GM18907 (cell line): ENCODE results near the gene TMED1.

Experiments
- ATAC-seq: cut with Tn5 transposase; IDR thresholded peaks from one replicate; pipeline ENCODE4 v1.9.1; 2021; ENCODE audit warnings: mild to moderate bottlenecking, moderate library complexity; ENCODE audit not compliant: unreplicated experiment

The TMED1 gene

GRCh38 chr19:10812902-10813404 lies 23.1 kb downstream of the TMED1 start:
- no peak for ATAC-seq

- ATAC-seq, result no peak
These were observed 23.8 kb downstream of the TMED1 start for GRCh38 chr19:10812196-10812595.

- no peak for ATAC-seq
These were observed 24.5 kb downstream of the TMED1 start for GRCh38 chr19:10811391-10812111.

GRCh38 chr19:10809651-10810285 lies 26.2 kb downstream of the TMED1 start:
- no peak for ATAC-seq

- ATAC-seq, result no peak
These were observed 26.9 kb downstream of the TMED1 start for GRCh38 chr19:10808937-10809649.

GRCh38 chr19:10805758-10806247 lies 30.2 kb downstream of the TMED1 start:
- no peak for ATAC-seq

- no peak for ATAC-seq
These were observed 30.8 kb downstream of the TMED1 start for GRCh38 chr19:10805065-10805757.

GRCh38 chr19:10803252-10803651 lies 32.8 kb downstream of the TMED1 start:
- ATAC-seq, result no peak

- no peak for ATAC-seq
These were observed 33.5 kb downstream of the TMED1 start for GRCh38 chr19:10802479-10802878.

GRCh38 chr19:10800488-10800887 lies 35.5 kb downstream of the TMED1 start:
- no peak for ATAC-seq

GRCh38 chr19:10797541-10798256 lies 38.3 kb downstream of the TMED1 start:
- ATAC-seq, result no peak

- no peak for ATAC-seq
These were observed 38.9 kb downstream of the TMED1 start for GRCh38 chr19:10797078-10797477.

- no peak for ATAC-seq
These were observed 39.4 kb downstream of the TMED1 start for GRCh38 chr19:10796653-10797052.

GRCh38 chr19:10789866-10790265 lies 46.1 kb downstream of the TMED1 start:
- ATAC-seq, result no peak

- no peak for ATAC-seq
These were observed 47.9 kb downstream of the TMED1 start for GRCh38 chr19:10788146-10788545.

GRCh38 chr19:10784257-10784656 lies 51.8 kb downstream of the TMED1 start:
- no peak for ATAC-seq

- no peak for ATAC-seq
These were observed 53.2 kb downstream of the TMED1 start for GRCh38 chr19:10782795-10783194.
